ENCODE results near the gene PIK3C2B.

GRCh38 chr1:204462229-204462561, 32.4 kb downstream of the PIK3C2B start:
- no peak for TF ChIP-seq CTCF (IDR thresholded peaks at IDR 0.05)
- TF ChIP-seq POLR2AphosphoS5 (IDR thresholded peaks at IDR 0.05), result no peak

Measured in prostate gland (tissue), 2 donors.